Measurements from ENCODE around the gene ZNF253.

DNA sequence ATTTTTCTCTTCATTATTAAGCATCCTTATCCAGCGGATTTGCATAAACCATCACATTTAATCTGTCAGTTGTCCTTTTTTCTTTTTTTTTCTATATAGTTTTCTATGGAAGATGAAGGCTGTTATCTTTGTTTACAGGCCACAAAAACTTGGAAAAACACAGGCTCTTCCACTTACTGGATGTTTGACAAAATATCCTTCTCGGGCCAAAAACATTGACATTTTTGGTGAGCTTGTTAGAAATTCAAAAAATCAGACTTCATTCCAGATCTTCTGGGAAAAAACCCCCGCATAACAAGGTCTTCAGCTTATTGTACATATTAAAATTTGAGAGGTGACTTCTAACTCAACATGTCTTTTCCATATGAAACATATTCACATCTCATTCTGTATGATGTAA, 48.9 kb downstream of the ZNF253 start:
- TF ChIP-seq, protein P1, sequence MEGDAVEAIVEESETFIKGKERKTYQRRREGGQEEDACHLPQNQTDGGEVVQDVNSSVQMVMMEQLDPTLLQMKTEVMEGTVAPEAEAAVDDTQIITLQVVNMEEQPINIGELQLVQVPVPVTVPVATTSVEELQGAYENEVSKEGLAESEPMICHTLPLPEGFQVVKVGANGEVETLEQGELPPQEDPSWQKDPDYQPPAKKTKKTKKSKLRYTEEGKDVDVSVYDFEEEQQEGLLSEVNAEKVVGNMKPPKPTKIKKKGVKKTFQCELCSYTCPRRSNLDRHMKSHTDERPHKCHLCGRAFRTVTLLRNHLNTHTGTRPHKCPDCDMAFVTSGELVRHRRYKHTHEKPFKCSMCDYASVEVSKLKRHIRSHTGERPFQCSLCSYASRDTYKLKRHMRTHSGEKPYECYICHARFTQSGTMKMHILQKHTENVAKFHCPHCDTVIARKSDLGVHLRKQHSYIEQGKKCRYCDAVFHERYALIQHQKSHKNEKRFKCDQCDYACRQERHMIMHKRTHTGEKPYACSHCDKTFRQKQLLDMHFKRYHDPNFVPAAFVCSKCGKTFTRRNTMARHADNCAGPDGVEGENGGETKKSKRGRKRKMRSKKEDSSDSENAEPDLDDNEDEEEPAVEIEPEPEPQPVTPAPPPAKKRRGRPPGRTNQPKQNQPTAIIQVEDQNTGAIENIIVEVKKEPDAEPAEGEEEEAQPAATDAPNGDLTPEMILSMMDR (conservative IDR thresholded peaks at IDR 0.05; ENCODE audit: low read length): no peak
- no peak for TF ChIP-seq EZH2phosphoT487 (IDR thresholded peaks at IDR 0.05; ENCODE audit: borderline replicate concordance, low read depth, low read length)
